Smooth muscle cell (in vitro differentiated cells): ENCODE data around the gene PPM1E. TPM values are rescaled to one million over a fixed set of nuclear protein-coding genes. Genes with fewer than 3 reads are reported as not detected.

Source experiments
- DNase-seq: peaks from one replicate; lab custom pipeline; 2025; ENCODE audit not compliant: unreplicated experiment; lab: John Stamatoyannopoulos, UW
- H2AFZ ChIP-seq: fragments of 200-600 bp; sonication (generic); 2 replicates; pipeline ENCODE4 v1.6.0; 2016; ENCODE audit warnings: antibody characterized with exemption, low read depth, mild to moderate bottlenecking
- H3F3A ChIP-seq: fragments of 200-600 bp; sonication (generic); 2 replicates; pipeline ENCODE4 v1.6.0; 2017; ENCODE audit warnings: antibody characterized with exemption, low read depth
- H3K27ac ChIP-seq: fragments of 200-600 bp; sonication (generic); 2 replicates; pipeline ENCODE4 v1.5.1; 2016; ENCODE audit warnings: low read depth, mild to moderate bottlenecking
- H3K27me3 ChIP-seq: fragments of 200-600 bp; sonication (generic); 2 replicates; pipeline ENCODE4 v1.6.1; 2016; ENCODE audit warnings: low read depth, mild to moderate bottlenecking
- H3K36me3 ChIP-seq: fragments of 200-600 bp; sonication (generic); 2 replicates; pipeline ENCODE4 v1.5.1; 2016; ENCODE audit warnings: low read depth
- H3K4me1 ChIP-seq: fragments of 200-600 bp; sonication (generic); 2 replicates; pipeline ENCODE4 v1.5.1; 2016; ENCODE audit warnings: low read depth
- H3K4me2 ChIP-seq: fragments of 200-600 bp; sonication (generic); 2 replicates; pipeline ENCODE4 v1.6.0; 2016; ENCODE audit warnings: mild to moderate bottlenecking
- H3K4me3 ChIP-seq: fragments of 200-600 bp; sonication (generic); 2 replicates; pipeline ENCODE4 v1.5.1; 2016; ENCODE audit warnings: mild to moderate bottlenecking
- H3K79me2 ChIP-seq: fragments of 200-600 bp; sonication (generic); 2 replicates; pipeline ENCODE4 v1.6.0; 2016; ENCODE audit warnings: low read depth, mild to moderate bottlenecking
- H3K9ac ChIP-seq: fragments of 200-600 bp; sonication (generic); 2 replicates; pipeline ENCODE4 v1.6.0; 2016; ENCODE audit warnings: low read depth
- H3K9me3 ChIP-seq: fragments of 200-600 bp; sonication (generic); replicated peaks from 2 replicates; pipeline ENCODE4 v1.5.1; 2016; ENCODE audit warnings: low read depth
- H4K20me1 ChIP-seq: fragments of 200-600 bp; sonication (generic); 2 replicates; pipeline ENCODE4 v1.6.0; 2016; ENCODE audit warnings: low read depth
- CTCF ChIP-seq: fragments of 200-600 bp; sonication (generic); IDR thresholded peaks from 2 replicates; pipeline ENCODE4 v1.5.1; 2017; ENCODE audit warnings: borderline replicate concordance, mild to moderate bottlenecking, antibody characterized with exemption; ENCODE audit not compliant: insufficient read depth, poor library complexity, severe bottlenecking
- WGBS: methylation state at CpG from one replicate; pipeline ENCODE4 v1.1.7; 2016; ENCODE audit warnings: low lambda C conversion rate; 5-methylcytosine and 5-hydroxymethylcytosine counted together
- polyA plus RNA-seq: library from polyadenylated mRNA; unstranded; fragments of >200 nt; fragmentation: Nextera tagmentation; extraction: Ambion mirVana; gene quantifications from 2 replicates; pipeline ENCODE4 v1.2.1, GENCODE V29; 2016
- total RNA-seq: library from RNA; depleted of rRNA; stranded (reverse); fragments of >200 nt; gene quantifications from 2 replicates; pipeline ENCODE4 v1.2.3, GENCODE V29; 2014

The PPM1E gene
- total and polyA plus RNA-seq, 2 experiments from 2014 or later, result 0.29 to 0.72 TPM

GRCh38 chr17:58829172-58829637, 73.6 kb downstream of the PPM1E start:
- Histone ChIP-seq H3K4me2 (no peak overlapping the region), H3K9me3 (no peaks in the 10 kb centered on the region), H3K4me1 (no peaks in the 10 kb centered on the region), H2AFZ (no peak overlapping the region), H3K79me2 (no peaks in the 10 kb centered on the region), H3F3A (no peaks in the 10 kb centered on the region), H3K4me3 (no peak overlapping the region), H3K27ac (no peak overlapping the region), H4K20me1 (no peaks in the 10 kb centered on the region), H3K36me3 (no peaks in the 10 kb centered on the region), H3K9ac (no peak overlapping the region), H3K27me3 (no peaks in the 10 kb centered on the region)
- TF ChIP-seq CTCF, result no peak
- no peak for DNase-seq
- 95% methylated on average over 10 of the region's 10 CpGs for WGBS

DNA sequence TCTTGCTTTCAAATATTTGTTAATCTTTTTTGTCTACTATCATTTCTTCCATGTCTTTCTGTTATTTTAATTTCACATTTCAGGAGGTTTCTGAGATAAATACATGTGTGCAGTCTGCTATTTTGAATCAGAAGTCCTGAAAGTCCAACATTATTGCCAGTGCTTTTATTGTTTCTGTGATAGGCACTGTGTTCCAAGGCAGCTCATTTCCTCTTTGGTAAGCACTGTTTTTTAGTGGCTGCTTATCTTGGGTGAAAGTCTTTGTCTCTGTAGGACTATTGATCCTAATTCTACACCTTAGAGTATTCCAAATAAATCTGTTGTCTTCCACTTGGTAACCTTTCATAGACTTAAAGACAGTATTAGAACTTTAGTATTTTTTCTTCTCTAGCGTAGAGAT, 76.1 kb downstream of the PPM1E start:
- Histone ChIP-seq H3K4me3 (no peak overlapping the region), H3K79me2 (no peaks in the 10 kb centered on the region), H3K36me3 (no peaks in the 10 kb centered on the region), H3K9me3 (no peaks in the 10 kb centered on the region), H3K4me2 (no peak overlapping the region), H3K9ac (no peak overlapping the region), H3K27ac (no peak overlapping the region), H3K4me1 (no peaks in the 10 kb centered on the region), H3K27me3 (no peaks in the 10 kb centered on the region), H3F3A (no peaks in the 10 kb centered on the region), H4K20me1 (no peaks in the 10 kb centered on the region), H2AFZ (no peak overlapping the region)
- no peak for TF ChIP-seq CTCF
- DNase-seq, result no peak
- WGBS, result 97% methylated on average over 1 of the region's 1 CpG

DNA sequence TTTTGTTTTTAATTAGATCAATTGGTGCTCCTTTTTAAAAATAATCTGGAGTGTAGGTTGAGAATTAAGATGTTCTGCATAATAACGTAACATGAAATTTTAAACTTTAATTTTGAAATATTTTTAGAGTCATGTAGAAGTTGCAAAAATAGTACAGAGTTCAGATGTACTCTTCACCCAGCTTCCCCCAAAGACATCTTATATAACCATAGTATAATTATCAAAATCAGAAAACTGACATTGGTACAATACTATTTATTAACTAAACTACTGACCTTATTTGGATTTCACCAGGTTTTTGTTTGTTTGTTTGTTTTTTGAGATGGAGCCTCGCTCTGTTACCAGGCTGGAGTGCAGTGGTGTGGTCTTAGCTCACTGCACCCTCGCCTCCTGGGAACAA, 76.9 kb downstream of the PPM1E start:
- no peak overlapping the region for H3K9ac ChIP-seq
- WGBS, result 92% methylated on average over 3 of the region's 3 CpGs
- H2AFZ ChIP-seq, result no peak overlapping the region
- no peak overlapping the region for H3K4me3 ChIP-seq
- H3K4me1 ChIP-seq, result no peaks in the 10 kb centered on the region
- H3K36me3 ChIP-seq, result no peaks in the 10 kb centered on the region
- H3F3A ChIP-seq, result no peaks in the 10 kb centered on the region
- no peak for TF ChIP-seq CTCF
- H4K20me1 ChIP-seq, result no peaks in the 10 kb centered on the region
- H3K27me3 ChIP-seq, result no peaks in the 10 kb centered on the region
- H3K27ac ChIP-seq, result no peak overlapping the region
- no peak for DNase-seq
- no peaks in the 10 kb centered on the region for H3K79me2 ChIP-seq
- H3K4me2 ChIP-seq, result no peak overlapping the region
- no peaks in the 10 kb centered on the region for H3K9me3 ChIP-seq

GRCh38 chr17:58837699-58838098, 82.0 kb downstream of the PPM1E start:
- no peaks in the 10 kb centered on the region for H3K4me1 ChIP-seq
- H4K20me1 ChIP-seq, result no peaks in the 10 kb centered on the region
- H3K27ac ChIP-seq, result no peak overlapping the region
- H3K36me3 ChIP-seq, result no peaks in the 10 kb centered on the region
- H3K4me3 ChIP-seq, result no peak overlapping the region
- H3F3A ChIP-seq, result no peaks in the 10 kb centered on the region
- no peaks in the 10 kb centered on the region for H3K9me3 ChIP-seq
- WGBS, result 94% methylated on average over 5 of the region's 5 CpGs
- H3K9ac ChIP-seq, result no peak overlapping the region
- no peak for DNase-seq
- H2AFZ ChIP-seq, result no peak overlapping the region
- no peaks in the 10 kb centered on the region for H3K27me3 ChIP-seq
- H3K4me2 ChIP-seq, result no peak overlapping the region
- TF ChIP-seq CTCF, result no peak
- H3K79me2 ChIP-seq, result no peaks in the 10 kb centered on the region
